NCI-H2227 treated with DMSO at 0.1 percent for 48 hours (cell line): Measurements from ENCODE around the gene NME9.

Experiments used
- DNase-seq: peaks from one replicate; lab custom pipeline; 2025; lab: John Stamatoyannopoulos, UW

The NME9 gene

GRCh38 chr3:138361561-138361971 is 31.9 kb upstream of the NME9 start:
- no peak for DNase-seq

GRCh38 chr3:138360869-138361525 is 31.3 kb upstream of the NME9 start:
- no peak for DNase-seq

DNA sequence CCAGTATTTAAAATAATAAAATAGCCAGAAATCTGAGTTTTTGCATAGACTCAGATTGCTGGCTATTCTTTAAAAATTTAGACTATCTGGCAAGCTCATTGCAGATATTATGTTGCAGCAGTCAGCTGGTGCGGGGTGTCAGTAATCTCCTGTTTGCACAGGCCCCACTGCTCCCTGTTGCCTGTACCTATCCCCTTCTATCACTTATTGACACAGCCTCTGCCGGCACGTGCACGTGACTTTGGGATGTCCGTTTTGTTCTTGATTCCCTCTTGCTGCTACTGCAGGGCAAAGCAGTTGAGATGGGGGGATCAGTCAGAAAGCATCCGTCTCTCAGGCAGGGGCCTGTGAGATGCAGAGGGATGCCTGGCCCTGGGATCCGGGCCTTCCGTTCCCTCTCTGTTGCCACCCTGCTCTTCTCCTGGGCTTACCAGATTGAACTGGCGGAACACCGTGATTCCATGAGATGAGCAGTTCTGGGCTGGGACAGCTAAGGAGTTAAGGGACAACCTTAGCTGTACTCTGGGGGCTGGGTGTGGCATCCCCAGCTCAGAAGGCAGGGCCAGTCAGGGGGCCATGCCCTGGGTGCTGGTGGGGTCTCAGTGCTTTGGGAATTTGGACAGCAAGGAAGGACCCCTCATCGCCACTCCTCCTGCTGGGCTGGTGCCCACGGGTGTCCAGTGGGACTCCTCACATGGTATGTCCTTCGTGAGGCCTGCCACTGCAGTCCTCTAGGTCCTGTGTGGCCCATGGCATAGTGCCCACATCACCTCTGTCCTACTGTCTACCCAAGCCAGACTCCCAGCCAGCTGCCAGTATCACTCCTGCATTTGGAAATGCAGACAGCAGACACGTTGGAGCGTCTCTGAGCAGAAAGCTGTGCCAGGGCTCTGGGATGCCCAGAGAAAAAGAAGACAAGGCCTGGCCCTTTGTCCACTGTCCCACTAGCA is 30.5 kb upstream of the NME9 start:
- no peak for DNase-seq

DNA sequence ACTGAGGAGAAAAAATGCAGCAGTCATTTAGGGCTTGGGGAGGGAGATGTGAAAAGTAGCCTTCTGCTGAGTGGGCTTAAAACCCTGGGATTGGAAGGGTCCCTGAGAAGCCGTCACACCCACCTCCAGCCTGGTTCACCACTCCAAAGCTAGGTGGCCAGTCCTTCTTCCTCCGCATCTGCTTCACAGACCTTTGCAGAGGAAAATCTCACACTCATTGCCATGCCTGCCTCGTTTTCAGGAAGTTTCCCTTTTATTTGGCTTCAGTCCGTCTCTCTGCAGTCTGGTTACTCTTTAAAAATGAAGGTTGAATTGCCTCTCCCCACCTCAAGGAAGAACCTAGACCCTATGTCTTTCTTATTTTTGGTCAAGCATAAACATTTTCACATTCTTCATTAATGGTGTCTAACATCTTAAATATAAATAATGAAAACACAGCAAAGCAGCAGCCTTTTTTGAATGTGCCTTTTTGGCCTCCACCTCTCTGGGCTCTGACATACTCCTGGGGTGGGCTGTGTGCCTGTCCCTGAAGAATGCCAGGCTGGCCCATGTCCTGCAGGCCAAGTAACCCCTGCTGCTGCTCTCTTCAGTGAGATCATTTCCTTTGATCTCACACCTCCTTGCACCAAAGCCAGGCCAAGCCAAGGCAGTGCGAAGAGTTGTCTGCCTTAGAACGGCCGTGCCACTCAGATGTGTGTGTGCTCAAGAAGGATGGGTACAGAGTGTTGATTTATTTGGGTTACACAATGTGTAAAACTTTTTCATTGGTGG is 29.7 kb upstream of the NME9 start:
- DNase-seq, result no peak

- DNase-seq, result no peak
Measured at GRCh38 chr3:138356730-138357405, 27.2 kb upstream of the NME9 start.

DNA sequence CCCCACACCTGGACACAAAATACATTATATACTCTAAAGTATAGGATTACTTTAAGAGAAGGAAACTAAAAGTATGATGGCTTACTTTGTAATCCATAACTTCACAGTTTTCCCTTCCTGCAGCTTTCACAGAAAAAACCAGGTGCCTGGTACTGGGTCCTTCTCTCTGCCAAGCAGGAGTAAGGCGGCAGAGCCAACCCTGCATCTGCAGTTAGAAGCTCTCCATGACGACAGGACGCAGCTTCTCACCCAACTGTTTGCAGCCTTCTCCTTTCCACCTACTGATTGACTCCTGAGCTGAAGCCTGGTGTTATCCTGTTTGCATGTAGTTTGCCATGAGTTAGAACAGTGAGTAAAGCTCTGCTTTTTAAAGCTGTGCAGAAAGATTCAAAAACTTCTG is 25.4 kb upstream of the NME9 start:
- DNase-seq, result no peak

GRCh38 chr3:138354376-138354775 is 24.7 kb upstream of the NME9 start:
- no peak for DNase-seq

DNA sequence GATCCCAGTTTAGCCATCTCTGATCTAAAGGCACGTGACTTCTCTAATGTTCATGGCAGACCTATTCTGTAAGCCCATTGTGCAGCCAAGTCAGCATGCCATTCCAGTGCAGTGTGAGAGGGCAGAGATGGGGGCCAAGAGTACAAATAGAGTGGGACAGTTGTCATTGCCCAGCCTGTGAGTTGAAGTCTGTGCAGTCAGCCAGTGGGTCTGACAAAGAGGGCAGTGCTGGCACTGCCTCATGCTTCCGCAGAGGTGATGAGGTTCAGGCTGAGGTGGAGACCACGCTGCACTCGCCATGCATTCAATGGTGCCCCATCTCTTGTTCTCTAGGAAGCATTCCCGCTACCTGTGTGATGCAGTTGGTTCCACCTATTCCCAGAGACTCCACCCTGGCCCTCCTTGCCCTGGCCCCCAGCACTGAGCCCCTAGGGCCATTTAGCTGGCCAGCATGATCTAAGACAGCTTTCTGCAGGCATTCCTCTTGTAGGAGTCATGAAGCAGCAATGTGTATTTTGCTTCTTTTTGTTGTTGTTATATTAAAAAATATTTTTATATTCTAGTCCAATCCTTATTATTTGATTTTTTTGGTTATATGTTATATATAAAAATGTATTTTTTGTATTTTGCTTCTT is 22.4 kb upstream of the NME9 start:
- no peak for DNase-seq

GRCh38 chr3:138351151-138351550 is 21.5 kb upstream of the NME9 start:
- no peak for DNase-seq

DNA sequence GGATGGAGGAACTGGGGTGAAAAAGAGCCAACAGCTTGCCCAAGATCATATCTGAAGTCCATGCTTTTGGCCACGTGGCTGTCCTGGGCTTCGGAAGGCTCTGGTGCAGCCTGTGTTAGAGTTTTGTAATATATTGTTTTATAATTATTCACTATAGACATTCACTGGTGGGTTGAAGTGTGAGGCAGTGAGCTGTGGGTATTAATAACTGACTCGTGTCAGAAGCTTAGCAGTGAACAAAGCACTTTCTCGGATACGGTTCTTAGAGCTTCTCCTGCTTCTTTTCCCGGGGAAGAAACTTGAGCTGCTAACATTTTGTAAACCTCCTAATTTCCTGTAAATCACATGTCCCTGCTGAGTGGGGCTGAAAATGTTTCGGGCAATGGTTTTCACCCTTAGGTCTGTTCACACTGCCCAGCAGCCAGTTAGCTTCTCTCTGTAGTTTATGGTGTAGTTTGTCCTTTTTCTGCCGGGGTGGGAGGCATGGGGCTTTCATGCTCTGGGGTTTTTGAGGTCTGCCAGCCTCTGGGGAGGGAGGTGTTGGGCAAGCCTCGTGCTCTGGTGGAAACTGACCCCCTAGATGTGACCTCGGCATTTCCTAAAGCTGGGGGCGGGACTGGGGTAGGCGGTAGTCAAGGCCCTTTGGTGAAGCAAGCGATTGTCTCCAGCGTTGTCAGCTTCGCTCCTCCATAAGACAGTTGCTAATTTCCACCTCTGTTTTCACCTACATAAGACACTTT is 20.4 kb upstream of the NME9 start:
- DNase-seq, result no peak

DNA sequence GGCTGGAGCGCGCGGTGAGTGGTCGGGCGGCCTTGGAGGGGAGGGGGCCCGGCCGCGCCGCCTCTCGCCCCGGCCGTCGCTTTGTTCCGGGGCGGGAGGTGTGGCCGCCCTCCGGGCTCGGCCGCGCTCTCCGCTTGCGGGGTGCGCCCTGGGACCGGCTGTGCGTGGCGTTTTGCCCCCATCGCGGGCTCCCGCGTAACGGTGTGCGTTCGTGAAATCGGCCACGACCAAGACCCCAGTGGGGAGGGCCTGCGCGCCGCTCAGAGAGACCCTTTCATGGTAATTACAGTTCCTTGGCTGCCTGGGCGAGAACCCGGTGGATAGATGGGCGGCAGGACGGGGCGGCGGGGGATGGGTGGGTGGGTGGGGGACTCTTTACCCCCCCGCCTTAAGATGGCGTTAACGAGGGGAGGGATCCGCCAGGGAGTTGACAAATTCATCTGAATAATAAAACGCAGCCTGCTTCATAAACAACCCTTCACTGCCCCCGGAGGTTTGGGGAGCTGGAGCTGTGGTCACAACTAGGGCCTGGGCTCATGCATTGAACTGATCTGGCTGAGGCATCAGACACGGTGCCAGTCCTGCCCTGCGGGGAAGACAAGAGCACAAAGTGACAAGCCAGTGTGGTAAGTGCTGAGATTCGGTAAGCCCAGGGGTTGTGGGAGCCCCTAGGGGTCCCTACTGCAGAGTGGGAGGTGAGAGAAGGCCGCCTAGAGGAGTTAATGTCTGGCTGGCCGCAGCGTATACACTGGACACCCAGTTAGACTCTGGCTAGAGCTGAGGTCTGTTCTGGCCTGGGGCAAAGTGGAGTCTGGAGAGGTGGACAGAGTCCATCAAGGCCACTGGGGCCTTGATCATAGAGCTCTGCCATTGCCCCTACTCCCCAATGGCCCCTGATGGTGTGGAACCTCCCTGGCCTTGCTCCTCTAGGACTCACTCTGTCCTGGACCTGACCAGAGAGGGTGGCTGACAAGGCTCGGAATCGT is 19.4 kb upstream of the NME9 start:
- no peak for DNase-seq

DNA sequence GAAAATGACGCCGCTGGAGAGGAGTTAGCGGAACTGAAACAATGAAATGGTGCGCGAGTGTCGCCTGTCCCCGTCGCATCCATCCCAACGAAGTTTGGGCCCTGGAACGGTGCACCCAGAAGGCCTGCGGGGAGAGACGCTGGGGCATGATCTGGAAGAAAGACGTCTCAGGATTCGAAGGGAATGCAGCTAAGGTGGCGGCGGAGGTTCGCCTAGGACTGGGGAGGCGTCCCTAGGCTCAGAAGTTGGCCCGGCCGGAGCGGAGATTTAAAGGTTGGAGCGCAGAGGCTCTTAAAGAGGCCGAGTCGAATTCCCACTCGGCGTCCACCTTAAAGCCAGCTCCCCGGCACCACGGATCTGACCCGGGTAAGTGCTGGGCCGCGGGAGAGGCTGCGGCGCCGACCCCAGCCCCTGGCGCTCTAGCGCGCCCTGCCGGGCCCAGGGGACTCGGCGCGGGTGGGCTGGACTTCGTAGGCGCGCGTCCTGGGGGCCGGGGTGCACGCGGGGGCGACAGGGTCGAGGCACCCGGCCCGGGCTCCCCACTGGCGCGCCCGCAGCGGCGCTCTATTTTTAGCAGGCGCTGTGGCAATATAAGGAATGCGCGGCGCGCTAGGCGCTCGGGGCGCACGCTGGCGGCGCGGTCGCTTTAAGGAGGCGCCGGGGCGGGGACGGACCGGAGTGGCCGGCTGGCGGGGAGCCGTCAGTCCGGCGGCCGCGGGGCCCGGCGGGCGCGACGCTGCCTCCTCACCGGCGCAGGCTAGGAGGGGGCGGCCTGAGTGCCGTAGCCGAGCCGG is 18.5 kb upstream of the NME9 start, which contains the start of gene MRAS:
TSS of gene MRAS (plus strand) at position 620 of the 794 bp plus-strand sequence. CDS start 24,305 bp downstream, outside the sequence.
- DNase-seq, result peak; percentile 54

DNA sequence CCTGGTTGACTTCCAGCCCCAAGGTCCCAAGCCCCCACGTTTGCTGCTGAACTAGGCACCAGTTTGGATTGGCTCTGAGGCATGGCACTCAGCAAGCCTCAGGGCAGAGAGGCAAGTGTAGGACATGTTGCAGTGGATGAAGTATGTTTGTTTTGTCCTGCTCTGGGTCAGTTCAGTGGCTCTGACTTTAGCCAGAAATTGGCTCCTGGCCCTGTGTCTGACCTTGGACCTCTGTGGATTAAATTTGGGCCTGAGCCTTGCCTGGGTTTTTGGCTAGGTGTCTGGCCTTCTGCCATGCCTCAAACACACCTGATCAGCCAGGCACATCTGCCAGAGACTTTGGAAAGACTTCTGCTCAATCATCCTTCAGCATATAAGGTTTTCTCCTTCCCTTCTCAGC is 15.1 kb upstream of the NME9 start:
- DNase-seq, result no peak

GRCh38 chr3:138340511-138340910 is 10.9 kb upstream of the NME9 start:
- DNase-seq, result no peak

GRCh38 chr3:138338811-138339210 is 9.2 kb upstream of the NME9 start:
- no peak for DNase-seq

DNA sequence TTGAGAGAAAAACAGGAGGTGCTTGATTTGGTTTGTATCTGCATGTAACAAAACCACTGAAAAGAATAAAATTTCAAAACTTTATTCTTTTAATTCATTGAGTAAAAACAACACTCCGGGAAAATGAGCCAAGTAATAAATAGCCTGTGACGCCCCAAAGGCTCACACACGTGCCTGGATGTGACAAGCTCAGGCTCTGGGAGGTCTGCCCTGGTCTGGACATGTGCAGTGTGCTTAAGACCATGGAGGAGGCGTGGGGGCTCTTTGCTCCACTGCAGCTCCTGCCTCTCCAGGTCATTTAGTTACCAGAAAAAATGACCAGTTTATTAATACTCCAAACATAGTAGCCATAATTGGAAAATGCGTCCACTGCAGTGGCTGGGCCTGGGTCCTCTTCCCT is 8.6 kb upstream of the NME9 start:
- no peak for DNase-seq

GRCh38 chr3:138336454-138336999 is 6.9 kb upstream of the NME9 start:
- no peak for DNase-seq

GRCh38 chr3:138334608-138335007 is 5.0 kb upstream of the NME9 start:
- no peak for DNase-seq
